Type B pancreatic cell (in vitro differentiated cells): Measurements from ENCODE around the gene RAB8A. TPM values are rescaled to one million over a fixed set of nuclear protein-coding genes. Genes with fewer than 3 reads are reported as not detected.
"Not testable (repeated sequence)": the region's sequence is repeated elsewhere in the genome, so short reads cannot be mapped to it uniquely, and the experiment has no call there.

Source experiments
- DNase-seq: peaks from one replicate; pipeline ENCODE4 v3.0.0; 2021; ENCODE audit warnings: mixed read lengths; ENCODE audit not compliant: unreplicated experiment; ENCODE audit errors: extremely low spot score
- H3K27ac Mint-ChIP-seq: 2 replicates; pipeline ENCODE4 v1.8.0; 2021; ENCODE audit warnings: mild to moderate bottlenecking, mixed read lengths
- H3K27me3 Mint-ChIP-seq: 2 replicates; pipeline ENCODE4 v1.8.0; 2021; ENCODE audit warnings: mixed read lengths
- H3K36me3 Mint-ChIP-seq: 2 replicates; pipeline ENCODE4 v1.8.0; 2021; ENCODE audit warnings: mixed read lengths
- H3K4me1 Mint-ChIP-seq: one replicate; pipeline ENCODE4 v1.8.0; 2021; ENCODE audit warnings: mixed read lengths; ENCODE audit not compliant: unreplicated experiment
- H3K4me3 Mint-ChIP-seq: 2 replicates; pipeline ENCODE4 v1.8.0; 2021; ENCODE audit warnings: mild to moderate bottlenecking, mixed read lengths
- H3K9me3 Mint-ChIP-seq: 2 replicates; pipeline ENCODE4 v1.8.0; 2021; ENCODE audit warnings: mixed read lengths
- CTCF ChIP-seq: fragments of 200-600 bp; sonication (generic); conservative IDR thresholded peaks from 2 replicates; pipeline ENCODE4 v1.5.0; 2021; ENCODE audit warnings: antibody characterized with exemption, mild to moderate bottlenecking
- total RNA-seq: library from RNA; stranded (reverse); gene quantifications from 2 replicates; pipeline ENCODE4 v1.2.1, GENCODE V29; 2021; ENCODE audit warnings: low replicate concordance

Gene RAB8A
- total RNA-seq, 1 donor from 2014 or later = 86.9 TPM

DNA sequence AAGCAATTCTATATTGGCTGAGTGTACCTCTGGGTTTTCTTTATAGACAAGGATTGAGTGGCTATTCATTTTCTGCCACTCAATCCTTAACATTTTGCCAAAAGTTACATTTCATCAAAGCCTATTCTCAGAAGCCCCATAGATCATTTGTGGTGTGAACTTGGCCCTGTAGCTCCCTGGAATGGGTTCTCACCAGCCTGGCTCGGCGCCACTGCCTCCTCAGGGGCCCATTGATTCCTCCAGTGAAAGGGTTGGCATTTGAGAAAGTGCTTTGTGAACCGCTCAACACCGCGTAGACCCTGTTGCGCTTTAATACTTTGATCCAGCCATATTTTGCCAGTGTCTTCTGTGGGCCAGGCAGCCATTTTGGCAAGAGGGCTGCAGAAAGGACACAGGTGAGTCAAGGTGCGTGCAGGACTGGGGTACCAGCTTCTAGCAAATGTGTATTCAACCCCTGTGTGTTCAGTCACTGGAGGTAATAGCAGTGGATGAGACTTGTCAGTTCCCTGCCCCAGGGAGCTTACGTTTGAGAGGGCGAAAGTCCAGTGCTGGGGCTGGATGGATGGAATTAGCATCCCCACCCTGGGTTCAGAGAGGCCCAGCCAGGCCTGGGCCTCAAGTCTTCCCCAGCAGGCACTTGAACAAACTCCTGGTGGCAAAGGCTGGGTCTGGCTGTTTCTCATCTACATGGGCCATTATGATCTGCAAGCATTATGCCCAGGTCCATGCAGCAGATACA, 3.8 kb downstream of the RAB8A start:
- Mint-ChIP-seq H3K27me3 (no peaks in the 10 kb centered on the region), H3K9me3 (no peaks in the 10 kb centered on the region), H3K27ac (no peak overlapping the region), H3K36me3 (peaks cover 3% of the 10 kb centered on the region), H3K4me1 (peaks cover 7% of the 10 kb centered on the region), H3K4me3 (no peak overlapping the region)
- no peak for TF ChIP-seq CTCF
- DNase-seq = no peak

- H3K27ac Mint-ChIP-seq = no peak overlapping the region
- H3K36me3 Mint-ChIP-seq = peaks cover 3% of the 10 kb centered on the region
- H3K27me3 Mint-ChIP-seq = no peaks in the 10 kb centered on the region
- no peak overlapping the region for H3K4me3 Mint-ChIP-seq
- H3K9me3 Mint-ChIP-seq = no peaks in the 10 kb centered on the region
- no peak for DNase-seq
- peaks cover 7% of the 10 kb centered on the region for H3K4me1 Mint-ChIP-seq
- no peak for TF ChIP-seq CTCF
Observed at GRCh38 chr19:16116067-16116466, 4.4 kb downstream of the RAB8A start.

GRCh38 chr19:16117594-16118033, 5.9 kb downstream of the RAB8A start:
- no peak overlapping the region for H3K4me3 Mint-ChIP-seq
- DNase-seq = no peak
- TF ChIP-seq CTCF = no peak
- H3K27me3 Mint-ChIP-seq = no peaks in the 10 kb centered on the region
- H3K27ac Mint-ChIP-seq = peak overlapping the region; percentile 26
- peaks cover 8% of the 10 kb centered on the region for H3K36me3 Mint-ChIP-seq
- H3K4me1 Mint-ChIP-seq = peaks cover 3% of the 10 kb centered on the region
- no peaks in the 10 kb centered on the region for H3K9me3 Mint-ChIP-seq

GRCh38 chr19:16118489-16119033, 6.9 kb downstream of the RAB8A start:
- peaks cover 8% of the 10 kb centered on the region for H3K36me3 Mint-ChIP-seq
- H3K4me3 Mint-ChIP-seq = no peak overlapping the region
- peaks cover 3% of the 10 kb centered on the region for H3K4me1 Mint-ChIP-seq
- H3K9me3 Mint-ChIP-seq = no peaks in the 10 kb centered on the region
- no peak for DNase-seq
- no peak for TF ChIP-seq CTCF
- H3K27ac Mint-ChIP-seq = no peak overlapping the region
- no peaks in the 10 kb centered on the region for H3K27me3 Mint-ChIP-seq

DNA sequence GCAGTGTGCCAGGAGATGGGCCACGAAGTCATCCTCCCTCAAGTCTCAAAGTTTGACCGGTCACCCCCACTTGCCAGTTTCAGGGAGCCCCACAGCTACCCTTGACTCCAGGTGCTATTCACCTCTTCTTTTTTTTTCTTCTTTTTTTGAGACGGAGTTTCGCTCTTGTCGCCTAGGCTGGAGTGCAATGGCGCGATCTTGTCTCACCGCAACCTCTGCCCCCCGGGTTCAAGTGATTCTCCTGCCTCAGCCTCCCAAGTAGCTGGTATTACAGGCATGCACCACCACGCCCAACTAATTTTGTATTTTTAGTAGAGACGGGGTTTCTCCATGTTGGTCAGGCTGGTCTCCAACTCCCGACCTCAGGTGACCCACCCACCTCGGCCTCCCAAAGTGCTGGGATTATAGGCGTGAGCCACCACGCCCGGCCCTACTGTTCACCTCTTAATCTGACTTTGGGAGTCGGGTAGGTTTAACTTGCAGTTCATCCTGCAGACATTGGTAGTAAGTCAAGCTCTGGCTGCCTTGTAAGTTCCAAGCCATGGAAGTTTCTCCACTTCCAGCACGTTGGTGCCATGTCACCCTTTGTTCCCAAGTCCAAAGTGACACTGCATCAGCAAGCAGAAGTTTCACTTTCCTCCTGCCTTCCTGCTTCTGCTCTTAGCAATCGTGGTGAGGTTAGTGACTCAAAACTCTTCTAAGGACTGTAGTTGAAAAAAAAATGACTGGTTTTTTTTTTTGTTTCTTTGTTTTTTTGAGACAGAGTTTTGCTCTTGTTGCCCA, 7.6 kb downstream of the RAB8A start:
- H3K4me1 Mint-ChIP-seq, H3K27me3 Mint-ChIP-seq, DNase-seq, H3K36me3 Mint-ChIP-seq, H3K4me3 Mint-ChIP-seq, H3K27ac Mint-ChIP-seq, H3K9me3 Mint-ChIP-seq: not testable (repeated sequence)

- peaks cover 8% of the 10 kb centered on the region for H3K36me3 Mint-ChIP-seq
- H3K4me1 Mint-ChIP-seq = no peaks in the 10 kb centered on the region
- no peak overlapping the region for H3K27ac Mint-ChIP-seq
- DNase-seq = no peak
- no peak overlapping the region for H3K4me3 Mint-ChIP-seq
- no peaks in the 10 kb centered on the region for H3K27me3 Mint-ChIP-seq
- no peak for TF ChIP-seq CTCF
- H3K9me3 Mint-ChIP-seq = no peaks in the 10 kb centered on the region
Observed at GRCh38 chr19:16121141-16121540, 9.5 kb downstream of the RAB8A start.
